ENCODE data around the gene SLC25A30.

Gene SLC25A30

GRCh38 chr13:45417790-45418534 lies at the start of gene SLC25A30:
SLC25A30 (minus strand) TSS chr13:45418373; CDS start chr13:45411425, 6,948 bp downstream.
- peak; percentile 92 for DNase-seq (ENCODE audit: extremely low spot score)
- TF ChIP-seq CTCF (IDR thresholded peaks at IDR 0.05; ENCODE audit: control extremely low read depth, extremely low read depth, low read depth, missing control alignments), result no peak
- CTCF ChIA-PET, result interaction anchor here (0.8 to 2.9 kb wide), 7 partner anchors 10 to 50 kb away, joined by 3 to 11 read pairs (median 4); no protein-coding TSS in a partner anchor
- POLR2A ChIA-PET, result interaction anchor here (0.6 to 1.1 kb wide), 7 partner anchors 15 to 1126 kb away, joined by 3 to 10 read pairs (median 5); partner anchors contain the start of gene TPT1

- no peak for TF ChIP-seq CTCF (IDR thresholded peaks at IDR 0.05; ENCODE audit: control extremely low read depth, extremely low read depth, low read depth, missing control alignments)
- POLR2A ChIA-PET, result no interaction called here
- DNase-seq (ENCODE audit: extremely low spot score), result no peak
- CTCF ChIA-PET, result interaction anchor here (1.4 kb wide), 1 partner anchor 14 kb away, joined by 4 read pairs; no protein-coding TSS in a partner anchor
These were observed 48.2 kb upstream of the SLC25A30 start for GRCh38 chr13:45466359-45466758.

GRCh38 chr13:45464687-45465453 lies 46.7 kb upstream of the SLC25A30 start, which contains the start of gene COG3:
COG3 (plus strand) TSS chr13:45464939; CDS start chr13:45465037, 98 bp downstream.
- peak; percentile 17 for TF ChIP-seq CTCF (IDR thresholded peaks at IDR 0.05; ENCODE audit: control extremely low read depth, extremely low read depth, low read depth, missing control alignments)
- CTCF ChIA-PET, result interaction anchor here (0.7 to 2.6 kb wide), 7 partner anchors 9 to 230 kb away, joined by 3 to 8 read pairs (median 5); no protein-coding TSS in a partner anchor
- POLR2A ChIA-PET, result interaction anchor here (0.6 to 1.4 kb wide), 2 partner anchors 10 to 115 kb away, joined by 3 to 5 read pairs; no protein-coding TSS in a partner anchor
- DNase-seq (ENCODE audit: extremely low spot score), result peak; percentile 97

- ChIA-PET CTCF (interaction anchor here (1.1 to 2.6 kb wide), 6 partner anchors 9 to 93 kb away, joined by 3 to 8 read pairs (median 6); no protein-coding TSS in a partner anchor), POLR2A (interaction anchor here (1.4 kb wide), 1 partner anchor 11 kb away, joined by 3 read pairs; no protein-coding TSS in a partner anchor)
- DNase-seq (ENCODE audit: extremely low spot score), result no peak
- TF ChIP-seq CTCF (IDR thresholded peaks at IDR 0.05; ENCODE audit: control extremely low read depth, extremely low read depth, low read depth, missing control alignments), result no peak
These were observed 46.0 kb upstream of the SLC25A30 start for GRCh38 chr13:45464141-45464686.

GRCh38 chr13:45456196-45456972 lies 38.2 kb upstream of the SLC25A30 start:
- CTCF ChIA-PET, result no interaction called here
- POLR2A ChIA-PET, result interaction anchor here (0.6 kb wide), 1 partner anchor 297 kb away, joined by 3 read pairs; no protein-coding TSS in a partner anchor
- no peak for DNase-seq (ENCODE audit: extremely low spot score)
- TF ChIP-seq CTCF (IDR thresholded peaks at IDR 0.05; ENCODE audit: control extremely low read depth, extremely low read depth, low read depth, missing control alignments), result no peak

Data from GM10248 (cell line).